Measurements from ENCODE around the gene DLAT.

GRCh38 chr11:112097734-112098528 is 72.7 kb downstream of the DLAT start:
- TF ChIP-seq POLR2AphosphoS5 (IDR thresholded peaks at IDR 0.05; ENCODE audit: low read depth, low read length) (no peak), POLR2A (IDR thresholded peaks at IDR 0.05; ENCODE audit: low read depth, low read length) (no peak)

Data from GM12891 (cell line).